ENCODE measurements around the gene HOXA6.
A peak's percentile ranks its signal among the peaks of the same experiment; 100 is the strongest.

DNA sequence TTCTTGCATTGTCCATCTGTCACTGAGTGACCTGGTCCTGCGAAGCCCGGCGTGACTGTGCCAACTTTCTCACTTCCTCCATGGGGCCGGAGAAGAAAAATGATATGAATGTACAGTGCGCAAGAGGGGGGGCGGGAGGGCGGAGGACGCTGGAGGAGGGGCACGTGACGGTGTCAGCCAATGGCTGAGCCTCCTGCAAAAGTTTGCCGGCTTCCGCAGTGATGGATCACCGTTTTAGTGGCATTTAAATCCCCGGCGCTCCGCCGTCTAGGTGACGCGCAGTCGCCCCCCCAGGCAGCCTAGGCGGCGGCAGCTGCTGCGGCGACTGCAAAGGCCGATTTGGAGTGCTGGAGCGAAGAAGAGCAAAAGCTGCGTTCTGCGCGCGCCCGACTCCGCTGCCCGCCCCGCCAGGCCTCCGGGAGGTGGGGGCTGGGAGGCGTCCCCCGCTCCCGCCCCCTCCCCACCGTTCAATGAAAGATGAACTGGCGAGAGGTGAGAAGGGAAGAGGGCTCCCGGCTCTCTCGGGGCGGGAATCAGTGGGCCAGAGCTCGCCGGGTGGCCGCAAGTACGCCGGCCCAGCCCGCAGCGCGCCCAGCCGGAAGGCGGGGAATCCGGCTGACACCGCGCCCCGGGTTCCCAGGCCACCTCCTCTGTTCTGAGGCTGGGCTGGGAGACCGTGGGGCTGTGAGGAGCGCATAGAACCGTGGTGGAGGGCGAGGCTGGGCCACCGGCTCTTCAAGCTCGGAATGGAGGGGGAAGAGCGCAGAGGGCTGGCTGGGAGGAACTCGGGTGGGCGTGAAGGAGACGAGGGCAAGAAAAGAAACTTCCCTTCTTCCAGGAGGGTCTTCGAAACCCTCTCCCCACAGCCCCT, 51.4 kb downstream of the HOXA6 start, which contains the start of gene HOXA1:
- TF ChIP-seq, protein P1, sequence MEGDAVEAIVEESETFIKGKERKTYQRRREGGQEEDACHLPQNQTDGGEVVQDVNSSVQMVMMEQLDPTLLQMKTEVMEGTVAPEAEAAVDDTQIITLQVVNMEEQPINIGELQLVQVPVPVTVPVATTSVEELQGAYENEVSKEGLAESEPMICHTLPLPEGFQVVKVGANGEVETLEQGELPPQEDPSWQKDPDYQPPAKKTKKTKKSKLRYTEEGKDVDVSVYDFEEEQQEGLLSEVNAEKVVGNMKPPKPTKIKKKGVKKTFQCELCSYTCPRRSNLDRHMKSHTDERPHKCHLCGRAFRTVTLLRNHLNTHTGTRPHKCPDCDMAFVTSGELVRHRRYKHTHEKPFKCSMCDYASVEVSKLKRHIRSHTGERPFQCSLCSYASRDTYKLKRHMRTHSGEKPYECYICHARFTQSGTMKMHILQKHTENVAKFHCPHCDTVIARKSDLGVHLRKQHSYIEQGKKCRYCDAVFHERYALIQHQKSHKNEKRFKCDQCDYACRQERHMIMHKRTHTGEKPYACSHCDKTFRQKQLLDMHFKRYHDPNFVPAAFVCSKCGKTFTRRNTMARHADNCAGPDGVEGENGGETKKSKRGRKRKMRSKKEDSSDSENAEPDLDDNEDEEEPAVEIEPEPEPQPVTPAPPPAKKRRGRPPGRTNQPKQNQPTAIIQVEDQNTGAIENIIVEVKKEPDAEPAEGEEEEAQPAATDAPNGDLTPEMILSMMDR (IDR thresholded peaks at IDR 0.05) = no peak
- TF ChIP-seq POLR2A (IDR thresholded peaks at IDR 0.05) = peak in 1 of 2 donors; percentile 43
